Smooth muscle cell (in vitro differentiated cells): ENCODE measurements around the gene SWT1. TPM values are rescaled to one million over a fixed set of nuclear protein-coding genes. Genes with fewer than 3 reads are reported as not detected.

Source experiments
- DNase-seq: peaks from one replicate; lab custom pipeline; 2025; ENCODE audit not compliant: unreplicated experiment; lab: John Stamatoyannopoulos, UW
- H2AFZ ChIP-seq: fragments of 200-600 bp; sonication (generic); 2 replicates; pipeline ENCODE4 v1.6.0; 2016; ENCODE audit warnings: antibody characterized with exemption, low read depth, mild to moderate bottlenecking
- H3F3A ChIP-seq: fragments of 200-600 bp; sonication (generic); 2 replicates; pipeline ENCODE4 v1.6.0; 2017; ENCODE audit warnings: antibody characterized with exemption, low read depth
- H3K27ac ChIP-seq: fragments of 200-600 bp; sonication (generic); 2 replicates; pipeline ENCODE4 v1.5.1; 2016; ENCODE audit warnings: low read depth, mild to moderate bottlenecking
- H3K27me3 ChIP-seq: fragments of 200-600 bp; sonication (generic); 2 replicates; pipeline ENCODE4 v1.6.1; 2016; ENCODE audit warnings: low read depth, mild to moderate bottlenecking
- H3K36me3 ChIP-seq: fragments of 200-600 bp; sonication (generic); 2 replicates; pipeline ENCODE4 v1.5.1; 2016; ENCODE audit warnings: low read depth
- H3K4me1 ChIP-seq: fragments of 200-600 bp; sonication (generic); 2 replicates; pipeline ENCODE4 v1.5.1; 2016; ENCODE audit warnings: low read depth
- H3K4me2 ChIP-seq: fragments of 200-600 bp; sonication (generic); 2 replicates; pipeline ENCODE4 v1.6.0; 2016; ENCODE audit warnings: mild to moderate bottlenecking
- H3K4me3 ChIP-seq: fragments of 200-600 bp; sonication (generic); 2 replicates; pipeline ENCODE4 v1.5.1; 2016; ENCODE audit warnings: mild to moderate bottlenecking
- H3K79me2 ChIP-seq: fragments of 200-600 bp; sonication (generic); 2 replicates; pipeline ENCODE4 v1.6.0; 2016; ENCODE audit warnings: low read depth, mild to moderate bottlenecking
- H3K9ac ChIP-seq: fragments of 200-600 bp; sonication (generic); 2 replicates; pipeline ENCODE4 v1.6.0; 2016; ENCODE audit warnings: low read depth
- H3K9me3 ChIP-seq: fragments of 200-600 bp; sonication (generic); replicated peaks from 2 replicates; pipeline ENCODE4 v1.5.1; 2016; ENCODE audit warnings: low read depth
- H4K20me1 ChIP-seq: fragments of 200-600 bp; sonication (generic); 2 replicates; pipeline ENCODE4 v1.6.0; 2016; ENCODE audit warnings: low read depth
- CTCF ChIP-seq: fragments of 200-600 bp; sonication (generic); IDR thresholded peaks from 2 replicates; pipeline ENCODE4 v1.5.1; 2017; ENCODE audit warnings: borderline replicate concordance, mild to moderate bottlenecking, antibody characterized with exemption; ENCODE audit not compliant: insufficient read depth, poor library complexity, severe bottlenecking
- WGBS: methylation state at CpG from one replicate; pipeline ENCODE4 v1.1.7; 2016; ENCODE audit warnings: low lambda C conversion rate; 5-methylcytosine and 5-hydroxymethylcytosine counted together
- polyA plus RNA-seq: library from polyadenylated mRNA; unstranded; fragments of >200 nt; fragmentation: Nextera tagmentation; extraction: Ambion mirVana; gene quantifications from 2 replicates; pipeline ENCODE4 v1.2.1, GENCODE V29; 2016
- total RNA-seq: library from RNA; depleted of rRNA; stranded (reverse); fragments of >200 nt; gene quantifications from 2 replicates; pipeline ENCODE4 v1.2.3, GENCODE V29; 2014

The SWT1 gene
- total and polyA plus RNA-seq, 2 experiments from 2014 or later: 1.7 to 11.2 TPM

GRCh38 chr1:185293967-185294542 is 137.1 kb downstream of the SWT1 start:
- Histone ChIP-seq H4K20me1 (peaks cover 6% of the 10 kb centered on the region), H3K9ac (no peak overlapping the region), H3K36me3 (peaks cover 28% of the 10 kb centered on the region), H3K4me3 (no peak overlapping the region), H2AFZ (no peak overlapping the region), H3K4me1 (no peaks in the 10 kb centered on the region), H3K27me3 (no peaks in the 10 kb centered on the region), H3K79me2 (no peaks in the 10 kb centered on the region), H3K9me3 (no peaks in the 10 kb centered on the region), H3K4me2 (no peak overlapping the region), H3F3A (peaks cover 33% of the 10 kb centered on the region), H3K27ac (no peak overlapping the region)
- no peak for DNase-seq
- 96% methylated on average over 1 of the region's 1 CpG for WGBS
- no peak for TF ChIP-seq CTCF

- H3K9ac ChIP-seq: no peak overlapping the region
- no peak for DNase-seq
- H3K4me3 ChIP-seq: no peak overlapping the region
- H3K27ac ChIP-seq: peak overlapping the region; percentile 20
- peaks cover 33% of the 10 kb centered on the region for H3F3A ChIP-seq
- peaks cover 35% of the 10 kb centered on the region for H3K36me3 ChIP-seq
- H3K79me2 ChIP-seq: no peaks in the 10 kb centered on the region
- no peak overlapping the region for H2AFZ ChIP-seq
- H3K4me1 ChIP-seq: no peaks in the 10 kb centered on the region
- no peaks in the 10 kb centered on the region for H3K27me3 ChIP-seq
- TF ChIP-seq CTCF: no peak
- peaks cover 6% of the 10 kb centered on the region for H4K20me1 ChIP-seq
- no peak overlapping the region for H3K4me2 ChIP-seq
- H3K9me3 ChIP-seq: no peaks in the 10 kb centered on the region
These were observed 138.1 kb downstream of the SWT1 start for GRCh38 chr1:185295091-185295490.

- H2AFZ ChIP-seq: no peak overlapping the region
- H3K9ac ChIP-seq: no peak overlapping the region
- H3K4me1 ChIP-seq: no peaks in the 10 kb centered on the region
- H3K4me3 ChIP-seq: no peak overlapping the region
- H3K4me2 ChIP-seq: no peak overlapping the region
- DNase-seq: no peak
- no peaks in the 10 kb centered on the region for H3K9me3 ChIP-seq
- no peaks in the 10 kb centered on the region for H3K79me2 ChIP-seq
- H3F3A ChIP-seq: peaks cover 41% of the 10 kb centered on the region
- TF ChIP-seq CTCF: no peak
- peak overlapping the region; percentile 65 for H3K27ac ChIP-seq
- peaks cover 58% of the 10 kb centered on the region for H3K36me3 ChIP-seq
- H4K20me1 ChIP-seq: peaks cover 11% of the 10 kb centered on the region
- 89% methylated on average over 2 of the region's 2 CpGs for WGBS
- no peaks in the 10 kb centered on the region for H3K27me3 ChIP-seq
These were observed 141.0 kb downstream of the SWT1 start for GRCh38 chr1:185297982-185298381.

- TF ChIP-seq CTCF: no peak
- no peak overlapping the region for H3K4me2 ChIP-seq
- peaks cover 26% of the 10 kb centered on the region for H4K20me1 ChIP-seq
- peaks cover 31% of the 10 kb centered on the region for H3F3A ChIP-seq
- no peak overlapping the region for H3K4me3 ChIP-seq
- H3K27ac ChIP-seq: no peak overlapping the region
- no peaks in the 10 kb centered on the region for H3K4me1 ChIP-seq
- no peak overlapping the region for H2AFZ ChIP-seq
- no peak overlapping the region for H3K9ac ChIP-seq
- no peak for DNase-seq
- WGBS: 95% methylated on average over 6 of the region's 6 CpGs
- no peaks in the 10 kb centered on the region for H3K9me3 ChIP-seq
- H3K36me3 ChIP-seq: peaks cover 65% of the 10 kb centered on the region
- peaks cover 9% of the 10 kb centered on the region for H3K79me2 ChIP-seq
- no peaks in the 10 kb centered on the region for H3K27me3 ChIP-seq
These were observed 143.2 kb downstream of the SWT1 start for GRCh38 chr1:185300152-185300551.
